ENCODE measurements around the gene OTUD3. TPM values are rescaled to one million over a fixed set of nuclear protein-coding genes. Genes with fewer than 3 reads are reported as not detected.

The OTUD3 gene
- total and polyA plus RNA-seq, 9 of the 15 experiments (the other 6 are each of a cell fraction or from before 2014, with no cell fraction given), result 2.0 to 16.6 (median 11.0) TPM

- TF ChIP-seq, protein P1, sequence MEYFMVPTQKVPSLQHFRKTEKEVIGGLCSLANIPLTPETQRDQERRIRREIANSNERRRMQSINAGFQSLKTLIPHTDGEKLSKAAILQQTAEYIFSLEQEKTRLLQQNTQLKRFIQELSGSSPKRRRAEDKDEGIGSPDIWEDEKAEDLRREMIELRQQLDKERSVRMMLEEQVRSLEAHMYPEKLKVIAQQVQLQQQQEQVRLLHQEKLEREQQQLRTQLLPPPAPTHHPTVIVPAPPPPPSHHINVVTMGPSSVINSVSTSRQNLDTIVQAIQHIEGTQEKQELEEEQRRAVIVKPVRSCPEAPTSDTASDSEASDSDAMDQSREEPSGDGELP (CRISPR knock-in tag; IDR thresholded peaks at IDR 0.05; ENCODE audit: borderline replicate concordance), result no peak
- TF ChIP-seq ZNF449 (CRISPR knock-in tag; IDR thresholded peaks at IDR 0.05) (no peak), CBX1 (IDR thresholded peaks at IDR 0.05; ENCODE audit: low read depth) (no peak), SAFB (IDR thresholded peaks at IDR 0.05; ENCODE audit: borderline replicate concordance, low read depth, low read length) (no peak), ZNF274 (IDR thresholded peaks at IDR 0.05; ENCODE audit: borderline replicate concordance, low read depth, low read length) (no peak), NFIX (CRISPR knock-in tag; IDR thresholded peaks at IDR 0.05; ENCODE audit: low read depth) (no peak)
- TF ChIP-seq, protein P2, sequence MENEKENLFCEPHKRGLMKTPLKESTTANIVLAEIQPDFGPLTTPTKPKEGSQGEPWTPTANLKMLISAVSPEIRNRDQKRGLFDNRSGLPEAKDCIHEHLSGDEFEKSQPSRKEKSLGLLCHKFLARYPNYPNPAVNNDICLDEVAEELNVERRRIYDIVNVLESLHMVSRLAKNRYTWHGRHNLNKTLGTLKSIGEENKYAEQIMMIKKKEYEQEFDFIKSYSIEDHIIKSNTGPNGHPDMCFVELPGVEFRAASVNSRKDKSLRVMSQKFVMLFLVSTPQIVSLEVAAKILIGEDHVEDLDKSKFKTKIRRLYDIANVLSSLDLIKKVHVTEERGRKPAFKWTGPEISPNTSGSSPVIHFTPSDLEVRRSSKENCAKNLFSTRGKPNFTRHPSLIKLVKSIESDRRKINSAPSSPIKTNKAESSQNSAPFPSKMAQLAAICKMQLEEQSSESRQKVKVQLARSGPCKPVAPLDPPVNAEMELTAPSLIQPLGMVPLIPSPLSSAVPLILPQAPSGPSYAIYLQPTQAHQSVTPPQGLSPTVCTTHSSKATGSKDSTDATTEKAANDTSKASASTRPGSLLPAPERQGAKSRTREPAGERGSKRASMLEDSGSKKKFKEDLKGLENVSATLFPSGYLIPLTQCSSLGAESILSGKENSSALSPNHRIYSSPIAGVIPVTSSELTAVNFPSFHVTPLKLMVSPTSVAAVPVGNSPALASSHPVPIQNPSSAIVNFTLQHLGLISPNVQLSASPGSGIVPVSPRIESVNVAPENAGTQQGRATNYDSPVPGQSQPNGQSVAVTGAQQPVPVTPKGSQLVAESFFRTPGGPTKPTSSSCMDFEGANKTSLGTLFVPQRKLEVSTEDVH (IDR thresholded peaks at IDR 0.05; ENCODE audit: low read depth, partially characterized antibody), result no peak
Measured at GRCh38 chr1:19850214-19850613, 32.0 kb upstream of the OTUD3 start (continued).
